K562 (cell line): ENCODE measurements around the gene ARHGAP18.

Experiments used
- CBX1 ChIP-seq: sonication (generic); IDR thresholded peaks from 2 replicates; pipeline ENCODE4 v1.6.1; 2016; ENCODE audit warnings: antibody characterized with exemption, low read depth, mild to moderate bottlenecking
- CTCF ChIP-seq, 3 experiments: IDR thresholded peaks in 2 of 3; conservative IDR thresholded peaks in 1 of 3; 2 replicates each; pipeline ENCODE4 v1.5.1; 2011 to 2012; ENCODE audit warnings: low read length in 3 of 3, mild to moderate bottlenecking in 3 of 3, control low read depth in 2 of 3, improper control_type of control experiment in 1 of 3, inconsistent platforms in 1 of 3, low read depth in 1 of 3, mixed read lengths in 1 of 3, moderate library complexity in 1 of 3; ENCODE audit not compliant: insufficient read depth in 2 of 3
- FOXA1 ChIP-seq: fragments of 450-650 bp; IDR thresholded peaks from 2 replicates; pipeline ENCODE4 v1.6.1; 2016; ENCODE audit warnings: mild to moderate bottlenecking, borderline replicate concordance
- HEY1 ChIP-seq: fragments of 250-450 bp; sonication (Bioruptor Pico); IDR thresholded peaks from 2 replicates; pipeline ENCODE4 v1.5.0; 2020; ENCODE audit warnings: mild to moderate bottlenecking, moderate library complexity, borderline replicate concordance
- HNRNPH1 ChIP-seq: fragments of 200-400 bp; formaldehyde crosslinking; optimal IDR thresholded peaks from 2 replicates; pipeline ENCODE3; 2017; ENCODE audit warnings: low read depth, mild to moderate bottlenecking, low read length, moderate library complexity
- IRF1 ChIP-seq: sonication (generic); formaldehyde crosslinking; IDR thresholded peaks from 2 replicates; pipeline ENCODE4 v1.8.0; 2022; ENCODE audit warnings: missing genetic modification reagents, mild to moderate bottlenecking, borderline replicate concordance
- ZBTB7A ChIP-seq: IDR thresholded peaks from 2 replicates; pipeline ENCODE4 v1.6.1; 2011; ENCODE audit warnings: low read depth, mild to moderate bottlenecking, low read length, moderate library complexity, borderline replicate concordance; ENCODE audit not compliant: control insufficient read depth

- TF ChIP-seq IRF1 (no peak), HEY1 (CRISPR knock-in tag) (no peak), HNRNPH1 (no peak), CBX1 (no peak), ZBTB7A (no peak), FOXA1 (no peak), CTCF (IDR thresholded peaks at IDR 0.05 in 2 of 3, conservative IDR thresholded peaks at IDR 0.05 in 1 of 3; ENCODE audit: insufficient read depth in 2 of 3, low read depth in 1 of 3, low read length in 3 of 3) (no peak)
These were observed 167.3 kb downstream of the ARHGAP18 start for GRCh38 chr6:129542705-129543104.
